Thyroid gland (tissue), 4 donors: ENCODE measurements around the gene KCNG1.

ENCODE experiments used
- CTCF ChIP-seq, 6 experiments: fragments of 200-600 bp in 3 of 6; fragments of 450-650 bp in 3 of 6; sonication (generic) in 3 of 6; IDR thresholded peaks; one replicate each; pipeline ENCODE4 v1.5.1; 2016 to 2019; ENCODE audit warnings: antibody characterized with exemption in 6 of 6, mild to moderate bottlenecking in 2 of 6, inconsistent platforms in 1 of 6, moderate library complexity in 1 of 6
- POLR2A ChIP-seq, 2 donors: fragments of 450-650 bp; IDR thresholded peaks; one replicate each; pipeline ENCODE4 v1.6.1; 2017; ENCODE audit warnings: antibody characterized with exemption in 2 of 2, mild to moderate bottlenecking in 2 of 2, moderate library complexity in 1 of 2

- TF ChIP-seq CTCF (IDR thresholded peaks at IDR 0.05) (no peak), POLR2A (IDR thresholded peaks at IDR 0.05) (no peak)
These were observed 9.2 kb downstream of the KCNG1 start for GRCh38 chr20:51013577-51014330.
